Measurements from ENCODE around the gene ZNF221. TPM values are rescaled to one million over a fixed set of nuclear protein-coding genes. Genes with fewer than 3 reads are reported as not detected.

Gene ZNF221
- total and polyA plus RNA-seq, 4 donors: 0.30 to 3.5 (median 1.7) TPM

- Histone ChIP-seq H3K4me1 (ENCODE audit: control insufficient read depth in 4 of 4, insufficient read depth in 4 of 4, low read length in 3 of 4) (no peaks in the 10 kb centered on the region), H3K9ac (ENCODE audit: low read depth in 1 of 2, low read length in 2 of 2) (no peak overlapping the region), H3K27ac (ENCODE audit: low read depth in 1 of 2, low read length in 2 of 2) (no peak overlapping the region), H3K36me3 (ENCODE audit: control insufficient read depth in 4 of 4, insufficient read depth in 3 of 4, low read depth in 1 of 4, low read length in 3 of 4) (peaks cover 0 to 13% (median 6%) of the 10 kb centered on the region in 4 donors), H3K4me3 (ENCODE audit: low read depth in 1 of 3, low read length in 3 of 3) (peak overlapping the region in 2 of 3 donors; percentile 49 to 62), H3K9me3 (ENCODE audit: control insufficient read depth in 4 of 4, low read length in 3 of 4) (peaks cover 34 to 85% (median 71%) of the 10 kb centered on the region in 4 donors), H3K27me3 (ENCODE audit: control insufficient read depth in 4 of 4, insufficient read depth in 4 of 4, low read length in 3 of 4) (no peaks in the 10 kb centered on the region)
- 99% methylated on average over 1 of the region's 1 CpG for WGBS
- DNase-seq (ENCODE audit: low spot score): no peak
- TF ChIP-seq NR2F2 (IDR thresholded peaks at IDR 0.05): no peak
- no peak for TF ChIP-seq MAX (IDR thresholded peaks at IDR 0.05)
- TF ChIP-seq EGR1 (IDR thresholded peaks at IDR 0.05; ENCODE audit: low read depth in 2 of 2): no peak
- TF ChIP-seq ZBTB33 (IDR thresholded peaks at IDR 0.05): no peak
- no peak for TF ChIP-seq HNF4G (IDR thresholded peaks at IDR 0.05)
- TF ChIP-seq ATF3 (IDR thresholded peaks at IDR 0.05): no peak
- TF ChIP-seq HNF4A (conservative IDR thresholded peaks at IDR 0.05): no peak
- no peak for TF ChIP-seq YY1 (IDR thresholded peaks at IDR 0.05)
- TF ChIP-seq CTCF (IDR thresholded peaks at IDR 0.05; ENCODE audit: low read depth, low read length, missing input control): no peak
- TF ChIP-seq FOXA2 (IDR thresholded peaks at IDR 0.05): no peak
- TF ChIP-seq REST (IDR thresholded peaks at IDR 0.05): no peak
- TF ChIP-seq RAD21 (IDR thresholded peaks at IDR 0.05): no peak
- no peak for TF ChIP-seq SP1 (IDR thresholded peaks at IDR 0.05)
- TF ChIP-seq TAF1 (conservative IDR thresholded peaks at IDR 0.05): no peak
- no peak for TF ChIP-seq FOXA1 (IDR thresholded peaks at IDR 0.05)
- no peak for TF ChIP-seq JUND (IDR thresholded peaks at IDR 0.05)
- no peak for TF ChIP-seq GABPA (IDR thresholded peaks at IDR 0.05 in 1 of 2, conservative IDR thresholded peaks at IDR 0.05 in 1 of 2)
- no peak for TF ChIP-seq RXRA (IDR thresholded peaks at IDR 0.05)
These were observed 42.4 kb upstream of the ZNF221 start for GRCh38 chr19:43908659-43909058.

Measured in liver (tissue), 9 donors.